GM18498 (cell line): ENCODE results near the gene IGHMBP2.

ENCODE experiments used
- ATAC-seq: cut with Tn5 transposase; IDR thresholded peaks from one replicate; pipeline ENCODE4 v1.9.1; 2021; ENCODE audit warnings: mild to moderate bottlenecking, moderate library complexity; ENCODE audit not compliant: unreplicated experiment

Gene IGHMBP2

DNA sequence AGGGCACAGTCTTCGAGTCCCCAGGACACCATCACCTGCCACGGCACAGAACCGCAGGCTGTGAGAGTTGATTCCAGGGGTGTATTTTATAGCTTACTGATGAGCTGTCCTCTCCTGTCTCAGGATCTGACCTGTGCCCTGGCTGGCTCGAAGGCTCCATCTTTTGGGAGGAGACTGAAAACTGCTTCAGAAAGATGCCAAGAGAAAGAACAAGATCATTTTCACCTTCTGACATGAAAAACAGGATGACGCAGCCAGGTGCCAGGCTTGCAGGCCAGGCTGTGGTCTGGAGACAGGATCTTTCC lies 74.9 kb downstream of the IGHMBP2 start:
- ATAC-seq, result no peak

GRCh38 chr11:68978931-68979594 lies 75.4 kb downstream of the IGHMBP2 start:
- no peak for ATAC-seq

GRCh38 chr11:68979931-68980775 lies 76.5 kb downstream of the IGHMBP2 start:
- no peak for ATAC-seq

DNA sequence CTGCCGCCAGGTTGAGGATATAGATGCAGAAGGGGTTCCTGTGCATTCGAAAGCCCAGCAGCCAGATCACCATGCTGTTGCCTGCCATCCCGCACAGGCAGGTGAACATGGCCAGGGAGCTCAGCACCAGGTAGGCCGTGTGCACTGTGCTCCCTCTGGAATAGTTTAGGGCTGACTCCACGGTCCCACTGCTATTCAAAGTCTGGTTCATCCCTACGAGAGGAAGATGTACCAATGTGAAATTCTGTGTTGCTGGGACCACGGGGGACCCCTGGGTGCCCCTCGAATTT lies 77.0 kb downstream of the IGHMBP2 start, which contains the start of gene MRGPRD:
TSS of gene MRGPRD (minus strand) at position 211 of the 290 bp plus-strand sequence. CDS start at position 211, 0 bp downstream.
- ATAC-seq, result no peak

DNA sequence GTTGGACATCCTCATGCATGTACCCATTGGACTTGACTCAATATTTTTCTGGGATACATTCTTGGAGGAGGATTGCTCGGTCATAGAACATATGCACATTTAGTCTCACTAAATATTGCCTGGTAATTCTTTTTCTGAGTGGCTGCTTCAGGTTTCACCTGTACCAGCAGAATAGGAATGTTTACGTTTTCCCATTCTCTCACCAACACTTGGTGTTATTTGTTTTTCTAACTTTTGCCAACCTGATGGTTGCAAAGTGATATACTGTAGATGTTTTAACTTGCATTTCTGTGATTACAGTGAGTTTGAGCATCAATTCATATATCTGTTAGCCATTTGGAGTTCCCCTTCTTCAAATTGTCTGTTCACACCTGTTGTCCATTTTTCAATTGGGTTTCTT lies 78.4 kb downstream of the IGHMBP2 start:
- ATAC-seq, result no peak

DNA sequence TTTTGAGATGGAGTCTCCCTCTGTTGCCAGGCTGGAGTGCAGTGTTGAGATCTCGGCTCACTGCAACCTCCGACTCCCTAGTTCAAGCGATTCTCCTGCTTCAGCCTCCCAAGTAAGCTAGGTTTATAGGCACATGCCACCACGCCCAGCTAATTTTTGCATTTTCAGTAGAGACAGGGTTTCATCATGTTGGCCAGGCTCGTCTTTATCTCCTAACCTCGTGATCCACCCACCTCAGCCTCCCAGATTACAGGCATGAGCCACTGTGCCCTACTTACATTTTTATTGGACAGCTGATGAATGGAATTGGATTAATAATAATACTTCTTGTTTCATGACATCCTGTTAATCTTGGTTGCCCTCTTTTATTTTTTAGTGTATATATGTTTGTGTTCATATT lies 80.1 kb downstream of the IGHMBP2 start:
- ATAC-seq, result no peak

DNA sequence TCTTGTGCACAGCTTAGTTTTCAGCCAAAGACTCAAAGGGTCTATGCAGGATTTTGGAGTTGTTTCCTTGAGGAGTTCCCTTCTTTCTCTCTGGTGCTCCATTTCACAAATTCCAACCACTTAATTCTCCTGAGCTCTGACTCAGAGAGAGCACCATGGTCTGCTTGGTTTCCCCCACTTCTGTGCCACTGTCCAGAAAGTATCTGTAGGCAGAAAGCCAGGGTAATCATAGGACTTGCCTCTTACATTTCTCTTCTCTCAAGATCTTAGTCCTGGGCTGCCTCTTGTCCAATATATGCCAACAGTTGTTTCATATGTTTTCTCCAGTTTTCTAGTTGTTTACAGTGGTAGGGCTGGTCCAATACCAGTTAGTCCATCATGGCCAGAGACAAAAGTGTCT lies 83.5 kb downstream of the IGHMBP2 start:
- no peak for ATAC-seq

GRCh38 chr11:68988491-68988890 lies 84.8 kb downstream of the IGHMBP2 start:
- ATAC-seq, result no peak
